CD4-positive, alpha-beta memory T cell (primary cell): Measurements from ENCODE around the gene MYO1A. TPM values are rescaled to one million over a fixed set of nuclear protein-coding genes. Genes with fewer than 3 reads are reported as not detected.

Source experiments
- CTCF ChIA-PET: fragments of 350-600 bp; sonication (Branson Sonifier 250); formaldehyde crosslinking; loops from one replicate; lab custom pipeline; 2021; ENCODE audit warnings: inconsistent platforms; ENCODE audit not compliant: partially characterized antibody; lab: Charles Lee
- POLR2A ChIA-PET: fragments of 350-600 bp; sonication (Branson Sonifier 250); formaldehyde crosslinking; loops from one replicate; lab custom pipeline; 2021; ENCODE audit not compliant: partially characterized antibody; lab: Charles Lee
- DNase-seq, 5 donors: peaks; one replicate each; pipeline versions ENCODE4 v3.0.0 to v3.0.0-alpha.2; 2020 to 2022; ENCODE audit warnings: mixed read lengths in 1 of 5
- H3K27ac ChIP-seq: one replicate; pipeline ENCODE4 v1.7.0; 2013; ENCODE audit warnings: low read depth, low read length
- H3K27me3 ChIP-seq: 2 replicates; pipeline ENCODE4 v1.7.0; 2013; ENCODE audit warnings: mild to moderate bottlenecking, low read length, moderate library complexity; ENCODE audit not compliant: insufficient read depth
- H3K36me3 ChIP-seq: 2 replicates; pipeline ENCODE4 v1.7.0; 2013; ENCODE audit warnings: mild to moderate bottlenecking, low read length, moderate library complexity; ENCODE audit not compliant: insufficient read depth
- H3K4me1 ChIP-seq: 2 replicates; pipeline ENCODE4 v1.7.0; 2013; ENCODE audit warnings: mild to moderate bottlenecking, low read length, moderate library complexity; ENCODE audit not compliant: insufficient read depth
- H3K4me3 ChIP-seq, 2 donors: one replicate each; pipeline ENCODE4 v1.7.0; 2013; ENCODE audit warnings: low read length in 2 of 2, mild to moderate bottlenecking in 1 of 2
- H3K9me3 ChIP-seq, 2 donors: one replicate each; pipeline ENCODE4 v1.7.0; 2013; ENCODE audit warnings: low read length in 2 of 2, control low read depth in 1 of 2; ENCODE audit not compliant: control insufficient read depth in 1 of 2
- H3K27ac Mint-ChIP-seq, 7 donors: one replicate each; pipeline ENCODE4 v1.8.0; 2020 to 2021; ENCODE audit warnings: mixed read lengths in 7 of 7, mild to moderate bottlenecking in 6 of 7, inconsistent platforms in 3 of 7, moderate library complexity in 3 of 7
- H3K27me3 Mint-ChIP-seq, 2 donors: one replicate each; pipeline ENCODE4 v1.8.0; 2020 to 2021; ENCODE audit warnings: mixed read lengths in 2 of 2
- H3K36me3 Mint-ChIP-seq, 2 donors: one replicate each; pipeline ENCODE4 v1.8.0; 2020 to 2021; ENCODE audit warnings: mixed read lengths in 2 of 2, inconsistent platforms in 1 of 2, mild to moderate bottlenecking in 1 of 2
- H3K4me1 Mint-ChIP-seq, 4 donors: one replicate each; pipeline ENCODE4 v1.8.0; 2020 to 2021; ENCODE audit warnings: mixed read lengths in 4 of 4, mild to moderate bottlenecking in 1 of 4
- H3K4me3 Mint-ChIP-seq, 8 donors: one replicate each; pipeline ENCODE4 v1.8.0; 2020 to 2021; ENCODE audit warnings: mixed read lengths in 8 of 8, mild to moderate bottlenecking in 7 of 8, moderate library complexity in 6 of 8, inconsistent platforms in 3 of 8
- H3K9me3 Mint-ChIP-seq, 8 donors: one replicate each; pipeline ENCODE4 v1.8.0; 2020 to 2021; ENCODE audit warnings: mixed read lengths in 8 of 8, mild to moderate bottlenecking in 5 of 8, inconsistent platforms in 3 of 8, moderate library complexity in 1 of 8
- intact Hi-C: fragments of 100-400 bp; cut with micrococcal nuclease; formaldehyde crosslinking; loops from one replicate; pipeline ENCODE4 v1.15.1; 2023
- polyA plus RNA-seq, 2 donors: library from polyadenylated mRNA; unstranded; fragments of 300-500 nt; fragmentation: Illumina TruSeq; gene quantifications; one replicate each; pipeline ENCODE4 v1.2.3, GENCODE V29; 2021
- total RNA-seq, 2 experiments: library from RNA; stranded (reverse); gene quantifications; one replicate each; pipeline ENCODE4 v1.2.3, GENCODE V29; 2021

Gene MYO1A
- total RNA-seq (1 to 10 TPM; 1.2 to 3.0 TPM), polyA plus RNA-seq (not detected)

DNA sequence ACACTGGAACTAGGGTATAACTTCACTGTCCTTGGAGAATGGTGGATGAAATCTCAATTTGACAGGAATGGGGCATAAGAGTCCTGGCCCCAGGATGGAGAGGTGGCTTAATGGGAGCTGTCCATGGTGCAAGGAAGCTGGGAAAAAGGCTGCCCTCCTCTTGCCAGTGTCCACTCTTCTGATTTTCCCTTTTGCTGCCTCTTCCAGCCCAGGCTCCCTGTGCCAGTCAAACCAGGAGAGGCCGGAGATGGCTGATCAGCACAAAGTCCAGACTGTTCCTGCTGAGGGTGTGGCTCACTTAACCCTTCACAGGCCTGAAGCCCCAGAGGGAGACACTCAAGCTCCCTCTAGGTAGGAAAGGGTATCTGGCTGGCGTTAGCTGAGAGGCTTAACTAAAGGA lies at the start of gene MYO1A:
TSS of gene MYO1A (minus strand) at position 240 of the 400 bp plus-strand sequence. CDS start 1,806 bp downstream, outside the sequence.
- CTCF ChIA-PET: interaction anchor here (1.4 to 2.8 kb wide), 3 partner anchors 18 to 74 kb away, joined by 4 to 7 read pairs (median 4); partner anchors contain the start of gene STAT6
- H3K9me3 ChIP-seq: no peaks in the 10 kb centered on the region
- no peaks in the 10 kb centered on the region for H3K9me3 Mint-ChIP-seq
- no peak within 1 kb of the TSS for H3K4me3 Mint-ChIP-seq
- no peaks in the 10 kb centered on the region for H3K27me3 Mint-ChIP-seq
- no peak within 1 kb of the TSS for H3K4me3 ChIP-seq
- intact Hi-C loops: no loop called here
- POLR2A ChIA-PET: no interaction called here
- H3K27me3 ChIP-seq: no peaks in the 10 kb centered on the region
- no peaks in the 10 kb centered on the region for H3K36me3 Mint-ChIP-seq
- peaks cover 9 to 24% (median 18%) of the 10 kb centered on the region in 4 donors for H3K4me1 Mint-ChIP-seq
- DNase-seq: no peak
- no peak within 1 kb of the TSS for H3K27ac ChIP-seq
- H3K27ac Mint-ChIP-seq: peak within 1 kb of the TSS in 1 of 7 donors; percentile 70
- no peaks in the 10 kb centered on the region for H3K36me3 ChIP-seq
- peaks cover 18% of the 10 kb centered on the region for H3K4me1 ChIP-seq

DNA sequence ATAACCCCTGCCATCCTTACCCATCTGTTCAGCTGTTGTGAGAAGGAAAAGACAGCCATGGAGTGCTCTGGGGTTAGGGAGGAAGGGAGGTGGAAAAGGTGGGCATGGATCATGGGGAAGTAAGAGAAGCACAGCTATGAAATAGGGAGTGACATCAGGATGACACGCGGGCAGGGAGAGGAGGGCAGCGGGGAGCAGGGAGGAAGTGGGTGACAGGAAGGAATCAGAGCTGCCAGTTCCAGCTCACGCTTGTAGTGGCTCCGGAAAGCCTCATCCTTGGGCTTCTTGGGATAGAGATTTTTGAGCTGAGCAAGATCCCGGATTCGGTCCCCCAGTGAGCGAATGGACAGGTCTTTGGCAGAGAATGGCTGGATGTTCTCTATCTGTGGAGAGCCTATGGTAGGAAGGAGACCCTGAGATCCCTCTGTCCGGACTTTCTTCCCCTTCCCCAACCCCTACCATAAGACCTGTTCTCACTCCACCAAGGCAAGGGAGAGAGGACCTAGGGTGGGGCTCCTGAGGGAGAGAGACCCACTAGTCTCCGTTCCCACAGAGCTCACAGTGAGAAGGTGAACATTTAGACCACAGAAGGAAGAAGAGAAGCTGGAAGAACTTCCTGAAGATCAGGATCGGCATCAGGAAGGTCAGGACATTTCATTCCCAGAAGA lies 49.3 kb upstream of the MYO1A start:
- ChIA-PET CTCF (interaction anchor here (1.1 to 4.4 kb wide), 6 partner anchors 9 to 37 kb away, joined by 5 to 29 read pairs (median 7); partner anchors contain the start of gene STAT6), POLR2A (interaction anchor here (1.1 to 17.6 kb wide), 4 partner anchors 9 to 30 kb away, joined by 3 to 622 read pairs (median 28); partner anchors contain the start of genes NAB2, NEMP1 and STAT6)
- Mint-ChIP-seq H3K27me3 (no peaks in the 10 kb centered on the region), H3K27ac (peak overlapping the region in 6 of 7 donors; percentile 17 to 88 (median 64)), H3K36me3 (peaks cover 37 to 75% of the 10 kb centered on the region in 2 donors), H3K9me3 (peaks cover 0 to 3% (median 0%) of the 10 kb centered on the region in 8 donors), H3K4me3 (no peak overlapping the region), H3K4me1 (peaks cover 4 to 17% (median 8%) of the 10 kb centered on the region in 4 donors)
- Histone ChIP-seq H3K9me3 (no peaks in the 10 kb centered on the region), H3K4me3 (no peak overlapping the region), H3K36me3 (peaks cover 56% of the 10 kb centered on the region), H3K27me3 (no peaks in the 10 kb centered on the region), H3K27ac (no peak overlapping the region), H3K4me1 (peaks cover 17% of the 10 kb centered on the region)
- DNase-seq: no peak
- intact Hi-C loops: no loop called here

DNA sequence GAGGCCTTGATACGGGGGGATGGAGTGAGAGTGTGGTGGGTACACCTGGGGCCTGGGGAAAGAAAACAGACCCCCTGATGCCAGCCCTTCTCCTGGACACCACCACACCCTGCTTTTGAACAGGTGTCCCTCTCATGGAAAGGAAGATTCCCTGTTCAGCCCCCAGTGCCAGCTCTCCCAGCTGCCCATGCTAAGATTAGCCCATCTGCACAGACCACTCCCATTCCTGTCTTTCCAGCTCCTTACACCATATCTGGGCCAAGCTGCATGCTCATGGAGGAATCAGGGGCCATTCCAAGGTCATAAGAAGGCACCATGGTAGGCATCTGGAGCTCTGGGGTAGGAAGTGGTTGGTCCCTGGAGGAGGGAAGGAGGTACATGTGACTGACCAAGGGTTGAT lies 48.6 kb upstream of the MYO1A start:
- CTCF ChIA-PET: interaction anchor here (1.0 to 4.4 kb wide), 7 partner anchors 8 to 36 kb away, joined by 3 to 29 read pairs (median 6); partner anchors contain the start of gene STAT6

DNA sequence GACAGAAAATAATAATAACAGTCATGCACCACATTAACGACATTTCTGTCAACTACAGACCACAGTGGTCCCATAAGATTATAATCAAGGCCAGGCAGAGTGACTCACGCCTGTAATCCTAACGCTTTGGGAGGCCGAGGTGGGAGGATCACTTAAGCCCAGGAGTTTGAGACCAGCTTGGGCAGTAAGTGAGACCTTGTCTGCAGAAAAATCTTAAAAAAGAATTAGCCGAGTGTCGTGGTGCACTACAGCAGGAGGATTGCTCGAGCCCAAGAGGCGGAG lies 47.6 kb upstream of the MYO1A start:
- H3K27ac Mint-ChIP-seq: peak overlapping the region in 2 of 7 donors; percentile 15 to 62
- ChIA-PET CTCF (interaction anchor here (1.1 to 4.4 kb wide), 4 partner anchors 10 to 29 kb away, joined by 4 to 29 read pairs (median 9); partner anchors contain the start of gene STAT6), POLR2A (interaction anchor here (1.3 to 17.6 kb wide), 3 partner anchors 9 to 19 kb away, joined by 3 to 622 read pairs (median 33); partner anchors contain the start of genes NAB2, NEMP1 and STAT6)
- Histone ChIP-seq H3K36me3 (peaks cover 55% of the 10 kb centered on the region), H3K27me3 (no peaks in the 10 kb centered on the region), H3K4me3 (no peak overlapping the region), H3K27ac (no peak overlapping the region), H3K9me3 (no peaks in the 10 kb centered on the region), H3K4me1 (peaks cover 34% of the 10 kb centered on the region)
- H3K9me3 Mint-ChIP-seq: peaks cover 0 to 3% (median 0%) of the 10 kb centered on the region in 8 donors
- no peak for DNase-seq
- intact Hi-C loops: no loop called here
- H3K27me3 Mint-ChIP-seq: no peaks in the 10 kb centered on the region
- H3K4me1 Mint-ChIP-seq: peaks cover 13 to 32% (median 21%) of the 10 kb centered on the region in 4 donors
- peaks cover 37 to 78% of the 10 kb centered on the region in 2 donors for H3K36me3 Mint-ChIP-seq
- no peak overlapping the region for H3K4me3 Mint-ChIP-seq

More for the DNA sequence above, 48.6 kb upstream of the MYO1A start:
- Histone ChIP-seq H3K4me3 (no peak overlapping the region), H3K27me3 (no peaks in the 10 kb centered on the region), H3K36me3 (peaks cover 51% of the 10 kb centered on the region), H3K27ac (no peak overlapping the region), H3K9me3 (no peaks in the 10 kb centered on the region), H3K4me1 (peaks cover 24% of the 10 kb centered on the region)
- H3K27me3 Mint-ChIP-seq: no peaks in the 10 kb centered on the region
- no peak overlapping the region for H3K4me3 Mint-ChIP-seq
- DNase-seq: no peak
- peaks cover 0 to 3% (median 0%) of the 10 kb centered on the region in 8 donors for H3K9me3 Mint-ChIP-seq
- peak overlapping the region in 4 of 7 donors; percentile 36 to 72 (median 51) for H3K27ac Mint-ChIP-seq
- intact Hi-C loops: no loop called here
- POLR2A ChIA-PET: interaction anchor here (3.6 to 17.6 kb wide), 3 partner anchors 9 to 20 kb away, joined by 22 to 622 read pairs (median 33); partner anchors contain the start of genes NAB2, NEMP1 and STAT6
- H3K4me1 Mint-ChIP-seq: peaks cover 5 to 21% (median 12%) of the 10 kb centered on the region in 4 donors
- peaks cover 37 to 72% of the 10 kb centered on the region in 2 donors for H3K36me3 Mint-ChIP-seq

DNA sequence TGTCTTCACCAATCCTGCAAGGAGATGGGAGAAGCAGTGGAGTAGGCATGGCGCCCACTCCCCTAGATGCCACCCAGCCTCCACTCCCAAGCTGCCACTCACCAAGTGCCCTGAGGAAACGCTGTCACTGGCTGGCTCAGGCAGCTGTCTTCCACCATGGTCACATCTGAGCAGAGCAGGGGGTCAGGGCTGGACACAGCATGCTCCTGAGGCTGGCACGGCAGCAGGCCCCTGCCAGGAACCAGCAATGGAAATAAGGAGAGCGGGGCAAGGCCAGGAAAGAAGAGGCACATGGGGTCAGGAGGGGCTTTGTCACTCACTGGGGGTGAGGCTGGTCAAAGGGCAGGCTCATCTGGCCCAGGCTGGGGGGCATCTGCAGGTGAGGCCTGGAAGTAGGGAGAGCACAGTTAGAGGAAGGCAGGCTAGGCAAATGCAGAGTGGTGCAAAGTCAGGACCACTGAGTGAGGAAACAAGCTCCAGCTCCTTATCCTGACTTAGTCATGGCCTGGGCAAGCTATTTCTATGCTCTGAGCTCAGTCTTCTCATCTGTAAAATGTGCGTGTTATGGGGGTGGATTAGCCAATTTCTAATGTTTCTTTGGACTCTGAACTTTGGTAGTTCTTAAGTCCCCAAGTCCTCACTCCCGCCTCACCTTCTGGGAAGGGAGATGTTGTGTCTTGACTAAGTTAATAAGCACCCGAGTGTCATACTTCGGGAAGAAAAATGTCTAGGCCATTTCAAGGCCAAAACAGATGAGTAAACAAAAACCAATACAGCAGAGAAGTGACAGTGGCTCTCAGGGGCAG lies 47.0 kb upstream of the MYO1A start:
- Mint-ChIP-seq H3K27me3 (no peaks in the 10 kb centered on the region), H3K4me3 (no peak overlapping the region), H3K36me3 (peaks cover 37 to 74% of the 10 kb centered on the region in 2 donors), H3K4me1 (peaks cover 13 to 36% (median 23%) of the 10 kb centered on the region in 4 donors), H3K27ac (peak overlapping the region in 4 of 7 donors; percentile 4 to 81 (median 35)), H3K9me3 (peaks cover 0 to 3% (median 0%) of the 10 kb centered on the region in 8 donors)
- Histone ChIP-seq H3K36me3 (peaks cover 55% of the 10 kb centered on the region), H3K27ac (no peak overlapping the region), H3K9me3 (no peaks in the 10 kb centered on the region), H3K4me1 (peaks cover 34% of the 10 kb centered on the region), H3K27me3 (no peaks in the 10 kb centered on the region), H3K4me3 (no peak overlapping the region)
- ChIA-PET CTCF (interaction anchor here (1.5 to 11.0 kb wide), 5 partner anchors 10 to 28 kb away, joined by 3 to 184 read pairs (median 12); partner anchors contain the start of gene STAT6), POLR2A (interaction anchor here (1.3 to 17.6 kb wide), 4 partner anchors 9 to 18 kb away, joined by 3 to 622 read pairs (median 24); partner anchors contain the start of genes NAB2, NEMP1 and STAT6)
- intact Hi-C loops: no loop called here
- no peak for DNase-seq

DNA sequence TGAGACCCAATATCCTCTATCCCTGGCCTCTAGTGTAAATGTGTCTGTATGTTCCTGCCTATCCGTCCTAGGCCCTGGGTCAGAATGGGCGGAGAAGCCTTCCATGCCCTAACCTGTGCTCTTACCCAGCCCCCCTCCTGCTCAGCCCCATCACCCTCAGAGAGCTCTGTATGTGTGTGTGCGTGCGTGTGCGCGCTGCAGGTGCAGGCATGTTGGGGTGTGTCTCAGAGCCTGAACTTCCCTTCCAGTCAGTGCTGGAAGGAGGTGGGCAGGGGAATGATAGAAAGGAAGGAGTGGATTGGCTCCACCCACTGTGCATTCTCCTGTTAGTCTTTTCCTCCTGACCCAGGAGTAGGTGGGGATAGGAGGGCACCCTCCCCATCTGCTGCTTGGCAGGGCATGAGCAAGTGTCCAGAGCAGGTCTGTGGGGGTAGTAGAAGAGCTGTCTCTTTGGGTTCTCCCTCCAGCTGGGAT lies 46.2 kb upstream of the MYO1A start:
- no peak overlapping the region for H3K4me3 ChIP-seq
- H3K36me3 ChIP-seq: peaks cover 57% of the 10 kb centered on the region
- intact Hi-C loops: no loop called here
- H3K9me3 Mint-ChIP-seq: peaks cover 0 to 3% (median 0%) of the 10 kb centered on the region in 8 donors
- DNase-seq: no peak
- no peaks in the 10 kb centered on the region for H3K9me3 ChIP-seq
- peaks cover 42% of the 10 kb centered on the region for H3K4me1 ChIP-seq
- H3K27me3 ChIP-seq: no peaks in the 10 kb centered on the region
- ChIA-PET CTCF (interaction anchor here (0.8 to 11.0 kb wide), 6 partner anchors 11 to 523 kb away, joined by 3 to 184 read pairs (median 4); partner anchors contain the start of gene STAT6), POLR2A (interaction anchor here (0.9 to 17.6 kb wide), 5 partner anchors 8 to 32 kb away, joined by 3 to 622 read pairs (median 16); partner anchors contain the start of genes LRP1, NAB2, NEMP1 and STAT6)
- H3K4me3 Mint-ChIP-seq: no peak overlapping the region
- no peak overlapping the region for H3K27ac ChIP-seq
- H3K27ac Mint-ChIP-seq: peak overlapping the region in 5 of 7 donors; percentile 18 to 88 (median 55)
- H3K36me3 Mint-ChIP-seq: peaks cover 37 to 75% of the 10 kb centered on the region in 2 donors
- no peaks in the 10 kb centered on the region for H3K27me3 Mint-ChIP-seq
- peaks cover 14 to 43% (median 28%) of the 10 kb centered on the region in 4 donors for H3K4me1 Mint-ChIP-seq
